HG02623 (cell line): ENCODE measurements around the gene RUNX1.
A peak's percentile ranks its signal among the peaks of the same experiment; 100 is the strongest.

ENCODE experiments used
- ATAC-seq: cut with Tn5 transposase; IDR thresholded peaks from one replicate; pipeline ENCODE4 v1.9.1; 2021; ENCODE audit warnings: moderate library complexity; ENCODE audit not compliant: unreplicated experiment

The RUNX1 gene

GRCh38 chr21:35037384-35037765 is 11.7 kb downstream of the RUNX1 start:
- ATAC-seq: no peak

DNA sequence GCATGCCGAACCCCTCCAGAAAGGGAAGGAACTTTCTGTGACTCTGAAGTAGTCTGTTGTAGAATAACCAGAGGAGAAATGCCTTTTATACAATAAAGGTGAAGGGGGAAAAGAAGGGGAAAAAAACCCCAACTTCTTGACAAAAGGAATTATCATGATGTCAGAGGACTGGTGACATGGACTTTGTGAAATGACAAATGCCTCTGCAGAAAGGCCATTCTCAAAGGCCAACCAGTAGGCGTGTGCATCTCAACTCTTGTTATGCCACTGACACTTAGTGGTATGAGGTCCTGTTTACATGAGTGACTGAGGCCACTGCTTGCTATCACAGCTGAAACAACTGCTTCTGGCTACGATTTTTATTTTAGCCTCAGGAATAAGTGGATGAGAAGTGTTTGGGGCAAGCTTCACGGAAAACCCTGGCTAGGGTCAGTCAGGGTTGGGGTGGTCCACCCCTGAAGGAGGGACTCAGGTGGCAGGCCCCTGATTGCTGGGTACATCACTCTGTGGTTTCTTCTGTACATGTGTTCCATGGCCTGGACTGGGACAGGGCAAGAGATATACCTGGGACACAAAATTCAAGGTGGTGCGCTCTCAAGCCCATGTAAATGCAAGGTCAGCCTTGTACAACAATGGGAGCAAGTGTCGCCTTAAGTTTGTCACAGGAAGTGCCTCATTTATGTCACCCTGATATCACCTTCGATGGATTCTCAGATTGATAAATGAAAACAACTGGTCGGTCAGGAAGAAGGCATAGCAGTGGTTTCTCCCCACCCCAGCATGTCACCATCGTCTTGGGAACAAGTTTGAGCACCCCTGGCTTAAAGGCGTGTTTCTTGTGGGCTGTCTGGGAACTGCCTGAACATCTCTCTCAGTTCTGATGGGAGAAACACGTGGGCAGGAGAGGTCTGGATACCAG is 12.4 kb downstream of the RUNX1 start:
- no peak for ATAC-seq

DNA sequence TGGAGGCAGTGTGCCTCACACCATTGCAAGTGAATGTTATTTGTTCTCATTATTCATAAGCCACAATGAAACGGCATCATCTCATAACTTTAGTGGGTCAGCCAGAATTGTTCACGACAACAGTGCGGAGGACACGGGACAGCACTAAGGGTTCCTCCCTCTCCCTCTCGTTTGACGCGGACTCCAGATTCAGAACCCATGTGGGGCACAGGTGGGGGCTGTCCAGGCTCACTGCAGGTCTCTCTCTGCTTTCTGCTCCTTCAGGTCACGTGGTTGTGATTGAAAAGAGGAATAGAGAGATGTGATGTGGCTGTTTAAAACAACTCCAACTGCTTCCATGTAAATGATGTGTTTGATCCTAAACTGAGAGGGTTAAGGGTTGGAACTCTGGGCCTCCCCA is 13.5 kb downstream of the RUNX1 start:
- no peak for ATAC-seq

DNA sequence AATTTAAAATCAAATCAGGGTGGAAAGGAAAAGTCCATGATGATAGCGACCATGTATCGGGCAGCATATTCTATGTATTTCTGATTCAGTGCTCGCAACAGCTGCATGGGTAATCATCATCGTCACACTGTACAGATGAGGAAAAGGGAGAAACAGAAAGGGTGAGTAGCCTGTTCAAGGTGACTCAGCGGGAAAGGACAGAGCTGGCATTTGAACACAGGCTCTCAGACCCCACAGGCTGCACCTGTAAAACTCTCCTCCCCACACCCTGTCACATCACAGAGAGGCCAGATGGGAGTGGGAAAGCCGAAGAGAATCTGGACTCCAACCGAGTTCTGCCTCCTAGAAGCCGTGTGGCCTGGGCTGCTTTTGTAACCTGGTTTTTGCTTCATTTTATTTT is 14.0 kb downstream of the RUNX1 start:
- ATAC-seq: no peak

GRCh38 chr21:35034203-35034926 is 14.7 kb downstream of the RUNX1 start:
- ATAC-seq: no peak

DNA sequence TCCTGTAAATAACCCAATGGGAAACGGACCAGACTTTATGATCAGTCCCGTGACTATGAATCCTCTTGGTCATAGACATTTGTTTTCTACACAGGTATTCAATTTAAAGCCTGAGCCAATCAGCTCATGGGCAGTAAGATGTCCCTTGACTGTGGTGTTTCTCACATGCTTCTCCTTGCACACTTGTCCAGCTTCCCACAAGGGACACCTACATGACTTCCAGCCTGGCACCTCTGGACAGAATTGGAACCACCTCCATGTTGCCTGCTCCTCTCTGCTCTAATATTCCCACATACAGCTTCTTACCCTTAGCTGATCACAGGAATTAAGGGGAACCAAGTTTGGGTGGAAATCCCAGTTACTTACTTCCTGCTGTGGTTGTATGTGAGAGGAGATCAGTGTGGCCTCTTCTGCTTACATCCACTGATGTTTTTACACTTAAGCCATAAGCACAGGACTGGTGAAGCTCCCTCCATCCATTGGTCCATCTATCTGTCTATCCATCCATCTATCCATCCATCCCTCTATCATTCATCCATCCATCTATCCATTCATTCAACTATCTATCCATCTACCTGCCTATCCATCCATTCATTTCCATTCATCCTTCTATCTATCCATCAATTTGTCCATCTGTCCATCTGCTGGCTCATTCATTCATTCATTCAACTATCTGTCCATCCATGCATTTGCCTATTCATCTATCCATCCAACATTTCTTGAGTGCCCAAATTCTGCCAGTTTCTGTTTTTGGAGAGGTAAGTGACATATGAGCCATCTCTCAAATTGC is 16.4 kb downstream of the RUNX1 start:
- ATAC-seq: no peak

DNA sequence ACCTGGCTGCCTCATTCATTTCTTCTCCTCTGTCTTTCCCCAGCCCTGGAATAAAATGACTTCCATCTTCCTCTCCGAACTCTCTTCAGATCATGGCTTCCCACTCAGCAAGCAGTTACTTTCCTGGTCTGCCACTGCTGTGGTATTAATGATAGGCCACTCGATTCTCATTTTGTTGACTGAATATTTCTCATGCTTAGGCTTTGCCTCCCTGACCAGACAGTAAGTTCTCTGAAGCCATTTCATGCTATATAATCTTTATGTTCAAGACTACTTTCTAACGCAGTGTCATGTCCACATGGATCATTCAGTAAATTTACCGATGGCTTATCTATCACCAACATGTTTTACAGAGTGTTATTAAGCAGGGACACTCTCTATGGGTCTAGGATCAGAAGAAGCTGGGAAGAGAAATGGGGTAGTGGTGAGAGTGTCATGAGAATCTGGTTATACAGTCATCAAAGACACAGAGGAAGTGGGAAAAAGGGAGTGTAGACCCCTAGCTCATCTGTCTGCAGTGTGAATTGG is 20.6 kb downstream of the RUNX1 start:
- no peak for ATAC-seq

- no peak for ATAC-seq
Observed at GRCh38 chr21:35027563-35028450, 21.3 kb downstream of the RUNX1 start.

DNA sequence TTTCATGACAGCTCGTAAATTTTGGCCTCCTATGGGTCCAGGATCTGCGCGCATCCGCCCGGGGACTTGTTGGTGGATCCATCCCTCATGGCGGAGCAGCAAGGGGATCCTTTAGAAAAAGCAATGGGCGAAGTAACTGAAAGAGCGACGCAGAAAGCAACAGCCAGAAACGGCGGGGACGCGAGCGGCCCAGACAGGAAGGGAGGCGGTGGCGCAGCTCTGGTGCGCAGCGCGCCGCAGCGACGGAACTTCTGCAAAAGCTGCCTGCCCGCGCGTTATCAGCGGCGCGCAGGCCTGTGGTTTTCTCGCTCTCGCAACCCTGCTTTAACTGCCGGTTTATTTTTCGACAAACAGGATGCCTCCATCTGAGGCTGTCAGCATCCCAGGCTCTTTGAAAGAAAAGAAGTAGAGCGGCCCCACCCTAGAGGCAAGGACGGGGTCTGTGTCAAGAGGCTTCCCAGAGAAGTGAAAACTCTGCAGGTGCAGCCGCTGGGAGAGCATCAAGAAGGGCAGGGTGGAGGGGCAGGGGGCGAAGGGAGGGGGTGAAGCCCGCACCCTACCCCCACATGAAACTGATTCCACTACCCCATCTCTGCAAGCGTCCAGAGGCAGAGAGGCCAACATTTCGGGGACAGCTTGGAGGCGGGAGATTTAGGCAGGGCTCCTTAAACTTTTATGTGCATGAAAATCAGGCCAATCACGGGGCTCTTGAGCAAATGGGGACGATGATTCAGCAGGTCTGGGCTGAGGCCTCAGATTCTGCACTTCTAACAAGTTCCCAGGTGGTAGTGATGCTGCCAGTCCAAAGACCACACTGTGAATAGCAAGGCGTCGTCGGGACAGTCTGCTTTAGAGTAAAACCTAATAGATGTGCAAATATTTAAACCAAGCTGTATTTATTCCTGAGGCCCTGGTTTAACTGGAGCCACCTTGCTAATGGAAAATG is 22.2 kb downstream of the RUNX1 start:
- ATAC-seq: peak; percentile 75

GRCh38 chr21:35026153-35026500 is 23.0 kb downstream of the RUNX1 start:
- no peak for ATAC-seq

DNA sequence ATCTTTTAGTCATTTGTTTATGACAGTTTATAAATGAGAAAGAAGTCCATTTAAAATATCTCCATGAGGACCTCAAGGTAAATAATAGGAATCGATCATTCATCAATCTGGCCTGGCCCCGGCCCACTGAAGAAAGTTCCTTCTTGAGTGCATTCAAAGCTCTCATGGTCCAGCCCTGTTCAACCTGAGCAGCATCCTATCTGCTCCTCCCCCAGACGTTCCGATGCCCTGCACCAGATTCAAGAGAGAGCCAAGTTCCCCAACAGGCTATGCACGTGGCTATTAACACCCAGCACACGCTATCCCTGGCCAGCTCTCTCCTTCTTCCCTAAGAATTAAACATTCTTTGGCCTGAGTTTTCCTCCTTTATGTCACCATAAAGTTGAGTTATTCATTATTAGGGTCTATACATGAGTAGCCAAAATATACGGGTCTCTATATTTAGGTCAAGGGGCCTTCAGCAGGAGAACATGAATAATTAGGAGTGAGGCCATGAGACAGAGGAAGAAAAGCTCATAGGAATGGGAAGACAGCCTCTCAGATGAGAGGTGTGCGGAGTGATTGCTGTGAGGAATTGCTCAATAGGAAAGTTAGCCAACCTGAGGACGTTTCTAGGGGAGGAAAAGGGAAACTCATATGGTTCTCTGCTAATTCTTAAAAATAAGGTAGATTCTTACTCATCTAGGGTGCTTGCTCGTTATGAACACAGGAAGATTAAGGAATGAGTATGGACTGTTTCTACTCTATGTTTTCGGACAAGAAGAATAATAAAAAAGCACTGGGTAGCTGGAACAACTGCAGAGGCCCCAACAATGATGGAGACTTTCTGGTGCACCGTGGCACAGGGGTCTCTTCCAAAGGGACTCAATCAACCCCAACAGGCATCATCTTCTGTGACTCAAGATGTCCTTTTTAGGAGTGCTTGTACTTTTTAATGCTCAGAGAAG is 23.6 kb downstream of the RUNX1 start:
- no peak for ATAC-seq

GRCh38 chr21:35024513-35024912 is 24.6 kb downstream of the RUNX1 start:
- no peak for ATAC-seq

GRCh38 chr21:35024071-35024420 is 25.1 kb downstream of the RUNX1 start:
- no peak for ATAC-seq

GRCh38 chr21:35023396-35024070 is 25.6 kb downstream of the RUNX1 start:
- ATAC-seq: no peak

DNA sequence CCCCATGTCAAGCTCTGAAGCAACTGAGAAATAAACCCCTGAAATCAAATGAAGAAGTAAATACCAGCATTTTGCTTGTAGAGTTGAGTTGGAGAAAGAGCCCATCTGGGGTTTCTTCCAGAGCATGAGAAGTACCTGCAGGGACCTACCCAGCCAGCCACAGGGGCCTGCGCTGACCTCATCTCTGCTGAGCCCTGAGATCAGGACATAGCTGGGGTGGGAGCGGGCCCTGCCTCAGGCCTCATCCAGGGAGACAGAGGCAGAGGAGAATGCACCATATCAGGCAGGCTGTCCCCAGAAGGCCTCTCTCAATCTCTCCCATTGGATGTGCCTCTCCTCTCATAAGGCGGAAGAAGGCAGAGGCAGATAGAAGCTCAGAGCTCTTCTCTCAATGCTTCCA is 27.6 kb downstream of the RUNX1 start:
- ATAC-seq: no peak

DNA sequence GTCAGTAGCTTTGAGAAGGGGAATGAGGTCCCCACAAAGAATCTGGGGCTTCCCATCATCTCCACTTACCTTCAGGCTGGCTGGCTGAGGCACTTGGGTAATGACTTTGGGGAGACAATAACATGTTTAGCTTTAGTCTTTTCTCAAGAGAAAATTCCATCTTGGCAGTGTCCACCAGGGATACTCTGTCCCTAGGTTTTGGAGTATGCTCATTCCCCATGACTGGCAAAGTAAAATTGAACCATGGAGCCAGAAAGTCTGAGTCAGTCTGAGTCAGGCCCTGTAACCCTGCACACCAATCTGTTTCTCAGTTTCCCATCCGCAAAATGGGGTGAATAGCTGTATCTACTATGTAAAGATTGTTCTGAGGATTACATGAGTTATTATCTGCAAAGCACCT is 28.2 kb downstream of the RUNX1 start:
- ATAC-seq: no peak

DNA sequence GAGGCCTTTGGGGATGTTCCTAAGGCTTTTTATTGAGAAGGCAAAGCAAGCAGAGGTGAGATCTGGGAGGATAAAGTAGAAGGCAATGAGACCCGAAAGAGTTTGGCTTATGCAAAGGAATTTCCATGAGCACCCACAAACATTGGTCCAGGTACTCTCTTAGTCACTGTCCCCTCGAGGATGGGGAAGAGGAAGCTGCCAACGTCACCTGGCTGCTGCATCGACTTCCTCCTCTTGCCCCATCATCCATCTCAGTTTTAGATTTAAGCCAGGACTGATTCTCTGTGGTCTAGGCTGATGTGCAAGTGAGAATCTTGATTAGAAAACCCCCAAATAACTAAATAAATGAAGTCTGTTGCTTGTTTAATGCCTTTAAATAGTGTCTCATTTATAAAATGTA is 28.7 kb downstream of the RUNX1 start:
- ATAC-seq: no peak

- no peak for ATAC-seq
Observed at GRCh38 chr21:35019631-35020032, 29.5 kb downstream of the RUNX1 start.
